ENCODE data around the gene PDE1C. TPM values are rescaled to one million over a fixed set of nuclear protein-coding genes. Genes with fewer than 3 reads are reported as not detected.

PDE1C gene
- total and polyA plus RNA-seq, 7 experiments from 2014 or later, result 0.21 TPM; not detected in 6

- CTCF ChIA-PET, result no interaction called here
- peaks cover 0 to 7% (median 0%) of the 10 kb centered on the region in 5 donors for H3K27me3 Mint-ChIP-seq
- no peak overlapping the region for H3K4me3 Mint-ChIP-seq
- peaks cover 0 to 11% (median 3%) of the 10 kb centered on the region in 11 donors for H3K9me3 Mint-ChIP-seq
- ATAC-seq, result no peak
- Histone ChIP-seq H3K27ac (ENCODE audit: low read depth, low read length) (no peak overlapping the region), H3K4me1 (ENCODE audit: control insufficient read depth in 2 of 2, insufficient read depth in 2 of 2, low read length in 2 of 2) (no peaks in the 10 kb centered on the region), H3K36me3 (ENCODE audit: control insufficient read depth in 2 of 3, insufficient read depth in 3 of 3, low read length in 3 of 3) (no peaks in the 10 kb centered on the region), H3K4me3 (ENCODE audit: low read length) (no peak overlapping the region), H3K9me3 (ENCODE audit: control insufficient read depth in 2 of 3, low read length in 3 of 3) (no peaks in the 10 kb centered on the region), H3K27me3 (ENCODE audit: control insufficient read depth in 2 of 2, insufficient read depth in 2 of 2, low read length in 2 of 2) (no peaks in the 10 kb centered on the region)
- no peaks in the 10 kb centered on the region for H3K4me1 Mint-ChIP-seq
- H3K36me3 Mint-ChIP-seq, result no peaks in the 10 kb centered on the region
- POLR2A ChIA-PET, result no interaction called here
- no peak for DNase-seq
- intact Hi-C loops (cut with micrococcal nuclease), result no loop called here
- no peak overlapping the region for H3K27ac Mint-ChIP-seq
Measured at GRCh38 chr7:31794851-31795344, 275.3 kb downstream of the PDE1C start.

- ChIA-PET POLR2A (no interaction called here), CTCF (no interaction called here)
- H3K36me3 ChIP-seq (ENCODE audit: control insufficient read depth in 2 of 3, insufficient read depth in 3 of 3, low read length in 3 of 3), result no peaks in the 10 kb centered on the region
- H3K4me1 ChIP-seq (ENCODE audit: control insufficient read depth in 2 of 2, insufficient read depth in 2 of 2, low read length in 2 of 2), result no peaks in the 10 kb centered on the region
- no peaks in the 10 kb centered on the region for H3K9me3 ChIP-seq (ENCODE audit: control insufficient read depth in 2 of 3, low read length in 3 of 3)
- Mint-ChIP-seq H3K4me1 (no peaks in the 10 kb centered on the region), H3K9me3 (peaks cover 0 to 5% (median 0%) of the 10 kb centered on the region in 11 donors), H3K36me3 (no peaks in the 10 kb centered on the region), H3K4me3 (no peak overlapping the region), H3K27me3 (peaks cover 0 to 7% (median 0%) of the 10 kb centered on the region in 5 donors), H3K27ac (no peak overlapping the region)
- no peaks in the 10 kb centered on the region for H3K27me3 ChIP-seq (ENCODE audit: control insufficient read depth in 2 of 2, insufficient read depth in 2 of 2, low read length in 2 of 2)
- ATAC-seq (no peak), DNase-seq (no peak)
- intact Hi-C loops (cut with micrococcal nuclease), result no loop called here
- no peak overlapping the region for H3K4me3 ChIP-seq (ENCODE audit: low read length)
- H3K27ac ChIP-seq (ENCODE audit: low read depth, low read length), result no peak overlapping the region
Measured at GRCh38 chr7:31791881-31792280, 278.3 kb downstream of the PDE1C start.

DNA sequence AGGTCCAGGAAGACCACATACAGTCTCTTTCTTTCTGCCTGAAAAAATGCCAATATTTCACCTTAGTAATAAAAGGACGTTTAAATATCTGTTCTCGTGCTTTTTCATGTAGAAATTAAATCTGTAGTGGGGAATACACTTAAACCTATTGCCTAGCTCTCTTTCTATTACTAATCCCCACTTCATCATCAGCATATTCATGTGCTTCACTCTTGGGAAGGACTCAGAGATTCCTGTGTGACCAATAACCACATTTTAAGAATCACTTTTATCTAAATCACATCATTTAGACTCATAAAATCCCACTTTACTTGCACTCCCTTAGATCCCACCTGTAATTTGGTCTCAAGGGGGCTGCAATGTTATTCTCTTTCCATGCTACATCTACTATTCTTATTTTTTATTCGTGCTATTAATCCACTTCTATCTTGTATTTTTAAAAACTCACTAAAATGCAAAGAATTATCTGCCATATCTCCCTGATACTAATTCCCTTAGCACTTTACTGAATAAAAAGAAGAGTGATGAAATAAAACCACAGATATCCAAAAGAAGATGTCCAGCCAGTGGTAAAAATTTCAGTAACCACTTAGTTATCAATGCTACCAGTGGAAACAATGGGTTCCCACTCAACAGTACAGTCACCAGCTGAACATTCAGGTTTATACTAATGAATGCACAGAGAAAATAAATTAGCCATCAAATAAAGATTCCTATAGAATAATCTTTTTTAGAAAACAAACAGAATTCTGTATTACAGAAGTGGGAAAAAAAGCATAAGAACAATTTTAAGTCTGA is 281.1 kb downstream of the PDE1C start:
- no peaks in the 10 kb centered on the region for H3K9me3 ChIP-seq (ENCODE audit: control insufficient read depth in 2 of 3, low read length in 3 of 3)
- H3K4me1 ChIP-seq (ENCODE audit: control insufficient read depth in 2 of 2, insufficient read depth in 2 of 2, low read length in 2 of 2), result no peaks in the 10 kb centered on the region
- ChIA-PET POLR2A (no interaction called here), CTCF (no interaction called here)
- Mint-ChIP-seq H3K4me3 (no peak overlapping the region), H3K4me1 (no peaks in the 10 kb centered on the region), H3K27ac (no peak overlapping the region), H3K36me3 (no peaks in the 10 kb centered on the region), H3K27me3 (no peaks in the 10 kb centered on the region), H3K9me3 (peaks cover 0 to 5% (median 0%) of the 10 kb centered on the region in 11 donors)
- no peak for ATAC-seq
- intact Hi-C loops (cut with micrococcal nuclease), result no loop called here
- H3K27ac ChIP-seq (ENCODE audit: low read depth, low read length), result no peak overlapping the region
- no peaks in the 10 kb centered on the region for H3K36me3 ChIP-seq (ENCODE audit: control insufficient read depth in 2 of 3, insufficient read depth in 3 of 3, low read length in 3 of 3)
- DNase-seq, result no peak
- H3K4me3 ChIP-seq (ENCODE audit: low read length), result no peak overlapping the region
- H3K27me3 ChIP-seq (ENCODE audit: control insufficient read depth in 2 of 2, insufficient read depth in 2 of 2, low read length in 2 of 2), result no peaks in the 10 kb centered on the region

DNA sequence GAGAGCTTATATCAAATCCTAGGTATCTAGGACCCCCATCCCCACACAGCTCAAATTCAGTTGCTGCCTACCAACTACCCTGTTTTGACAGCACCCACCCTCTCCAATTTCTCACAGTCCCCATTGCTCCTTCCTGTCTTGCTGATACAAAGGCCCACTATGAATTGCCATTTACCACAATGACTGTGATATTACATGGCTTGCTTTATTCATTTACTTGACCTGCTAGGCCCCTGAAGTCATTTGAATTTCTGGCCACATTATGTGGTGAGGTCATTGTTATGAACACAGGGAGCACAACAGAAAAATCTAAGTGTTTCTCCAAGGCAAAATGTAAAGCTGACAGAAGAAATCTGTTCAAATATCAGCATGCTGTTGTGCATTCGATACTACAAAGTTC is 281.8 kb downstream of the PDE1C start:
- no peak for ATAC-seq
- Mint-ChIP-seq H3K4me3 (no peak overlapping the region), H3K27ac (no peak overlapping the region), H3K27me3 (no peaks in the 10 kb centered on the region), H3K36me3 (no peaks in the 10 kb centered on the region), H3K9me3 (peaks cover 0 to 6% (median 0%) of the 10 kb centered on the region in 11 donors), H3K4me1 (no peaks in the 10 kb centered on the region)
- H3K27me3 ChIP-seq (ENCODE audit: control insufficient read depth in 2 of 2, insufficient read depth in 2 of 2, low read length in 2 of 2), result no peaks in the 10 kb centered on the region
- intact Hi-C loops (cut with micrococcal nuclease), result no loop called here
- H3K9me3 ChIP-seq (ENCODE audit: control insufficient read depth in 2 of 3, low read length in 3 of 3), result no peaks in the 10 kb centered on the region
- no peaks in the 10 kb centered on the region for H3K4me1 ChIP-seq (ENCODE audit: control insufficient read depth in 2 of 2, insufficient read depth in 2 of 2, low read length in 2 of 2)
- no peak overlapping the region for H3K27ac ChIP-seq (ENCODE audit: low read depth, low read length)
- ChIA-PET POLR2A (no interaction called here), CTCF (no interaction called here)
- H3K36me3 ChIP-seq (ENCODE audit: control insufficient read depth in 2 of 3, insufficient read depth in 3 of 3, low read length in 3 of 3), result no peaks in the 10 kb centered on the region
- H3K4me3 ChIP-seq (ENCODE audit: low read length), result no peak overlapping the region
- no peak for DNase-seq

GRCh38 chr7:31786326-31786725 is 283.9 kb downstream of the PDE1C start:
- Histone ChIP-seq H3K4me1 (ENCODE audit: control insufficient read depth in 2 of 2, insufficient read depth in 2 of 2, low read length in 2 of 2) (no peaks in the 10 kb centered on the region), H3K4me3 (ENCODE audit: low read length) (no peak overlapping the region), H3K27me3 (ENCODE audit: control insufficient read depth in 2 of 2, insufficient read depth in 2 of 2, low read length in 2 of 2) (no peaks in the 10 kb centered on the region), H3K27ac (ENCODE audit: low read depth, low read length) (no peak overlapping the region), H3K9me3 (ENCODE audit: control insufficient read depth in 2 of 3, low read length in 3 of 3) (no peaks in the 10 kb centered on the region), H3K36me3 (ENCODE audit: control insufficient read depth in 2 of 3, insufficient read depth in 3 of 3, low read length in 3 of 3) (no peaks in the 10 kb centered on the region)
- intact Hi-C loops (cut with micrococcal nuclease), result no loop called here
- Mint-ChIP-seq H3K4me3 (no peak overlapping the region), H3K9me3 (peaks cover 0 to 6% (median 0%) of the 10 kb centered on the region in 11 donors), H3K27ac (no peak overlapping the region), H3K36me3 (no peaks in the 10 kb centered on the region), H3K27me3 (no peaks in the 10 kb centered on the region), H3K4me1 (no peaks in the 10 kb centered on the region)
- DNase-seq, result no peak
- no peak for ATAC-seq
- ChIA-PET POLR2A (no interaction called here), CTCF (no interaction called here)

GRCh38 chr7:31785101-31785500 is 285.1 kb downstream of the PDE1C start:
- no peak overlapping the region for H3K4me3 Mint-ChIP-seq
- Histone ChIP-seq H3K27ac (ENCODE audit: low read depth, low read length) (no peak overlapping the region), H3K36me3 (ENCODE audit: control insufficient read depth in 2 of 3, insufficient read depth in 3 of 3, low read length in 3 of 3) (no peaks in the 10 kb centered on the region), H3K4me1 (ENCODE audit: control insufficient read depth in 2 of 2, insufficient read depth in 2 of 2, low read length in 2 of 2) (no peaks in the 10 kb centered on the region), H3K4me3 (ENCODE audit: low read length) (no peak overlapping the region), H3K27me3 (ENCODE audit: control insufficient read depth in 2 of 2, insufficient read depth in 2 of 2, low read length in 2 of 2) (no peaks in the 10 kb centered on the region), H3K9me3 (ENCODE audit: control insufficient read depth in 2 of 3, low read length in 3 of 3) (no peaks in the 10 kb centered on the region)
- no peaks in the 10 kb centered on the region for H3K4me1 Mint-ChIP-seq
- intact Hi-C loops (cut with micrococcal nuclease), result no loop called here
- no peak for ATAC-seq
- peaks cover 0 to 5% (median 0%) of the 10 kb centered on the region in 11 donors for H3K9me3 Mint-ChIP-seq
- ChIA-PET POLR2A (no interaction called here), CTCF (no interaction called here)
- H3K36me3 Mint-ChIP-seq, result no peaks in the 10 kb centered on the region
- H3K27ac Mint-ChIP-seq, result no peak overlapping the region
- H3K27me3 Mint-ChIP-seq, result no peaks in the 10 kb centered on the region
- DNase-seq, result no peak

GRCh38 chr7:31783221-31783620 is 287.0 kb downstream of the PDE1C start:
- Histone ChIP-seq H3K27me3 (ENCODE audit: control insufficient read depth in 2 of 2, insufficient read depth in 2 of 2, low read length in 2 of 2) (no peaks in the 10 kb centered on the region), H3K4me3 (ENCODE audit: low read length) (no peak overlapping the region), H3K9me3 (ENCODE audit: control insufficient read depth in 2 of 3, low read length in 3 of 3) (no peaks in the 10 kb centered on the region), H3K27ac (ENCODE audit: low read depth, low read length) (no peak overlapping the region), H3K36me3 (ENCODE audit: control insufficient read depth in 2 of 3, insufficient read depth in 3 of 3, low read length in 3 of 3) (no peaks in the 10 kb centered on the region), H3K4me1 (ENCODE audit: control insufficient read depth in 2 of 2, insufficient read depth in 2 of 2, low read length in 2 of 2) (no peaks in the 10 kb centered on the region)
- Mint-ChIP-seq H3K36me3 (no peaks in the 10 kb centered on the region), H3K4me3 (no peak overlapping the region), H3K27ac (no peak overlapping the region), H3K27me3 (no peaks in the 10 kb centered on the region), H3K9me3 (peaks cover 0 to 4% (median 0%) of the 10 kb centered on the region in 11 donors), H3K4me1 (no peaks in the 10 kb centered on the region)
- DNase-seq (no peak), ATAC-seq (no peak)
- intact Hi-C loops (cut with micrococcal nuclease), result loop anchor here in 1 of 2 donors (5.0 kb wide), 1 partner anchor 419 kb away; no protein-coding TSS in a partner anchor
- ChIA-PET POLR2A (no interaction called here), CTCF (no interaction called here)

All from naive thymus-derived CD4-positive, alpha-beta T cell (primary cell).